Fibroblast of lung (primary cell): Measurements from ENCODE around the gene PRPSAP2. TPM values are rescaled to one million over a fixed set of nuclear protein-coding genes. Genes with fewer than 3 reads are reported as not detected.

Source experiments
- DNase-seq, 2 donors: peaks; one replicate each; pipeline versions ENCODE4 v3.0.0 to v3.0.0-alpha.2; 2010; ENCODE audit warnings: low read depth in 2 of 2
- H2AFZ ChIP-seq: 2 replicates; pipeline ENCODE4 v1.5.1; 2012; ENCODE audit warnings: low read length, control low read depth, inconsistent platforms
- H3K27ac ChIP-seq: 2 replicates; pipeline ENCODE4 v1.5.1; 2011; ENCODE audit warnings: low read length, control low read depth; ENCODE audit not compliant: insufficient read depth
- H3K27me3 ChIP-seq: 2 replicates; pipeline ENCODE4 v1.5.1; 2011; ENCODE audit warnings: mild to moderate bottlenecking, low read length; ENCODE audit not compliant: control insufficient read depth, insufficient read depth
- H3K36me3 ChIP-seq: 2 replicates; pipeline ENCODE4 v1.5.1; 2011; ENCODE audit warnings: low read length; ENCODE audit not compliant: control insufficient read depth, insufficient read depth
- H3K4me1 ChIP-seq: 2 replicates; pipeline ENCODE4 v1.5.1; 2011; ENCODE audit warnings: low read length; ENCODE audit not compliant: control insufficient read depth, insufficient read depth; ENCODE audit errors: extremely low read depth
- H3K4me2 ChIP-seq: 2 replicates; pipeline ENCODE4 v1.5.1; 2011; ENCODE audit warnings: low read length, control low read depth; ENCODE audit not compliant: insufficient read depth; ENCODE audit errors: extremely low read depth
- H3K4me3 ChIP-seq, 4 experiments: fragments of 200-600 bp in 1 of 4; sonication (generic) in 1 of 4; replicated peaks in 1 of 4; 2 replicates each; pipeline ENCODE4 v1.5.1; 2011 to 2016; ENCODE audit warnings: low read length in 4 of 4, low read depth in 3 of 4, mild to moderate bottlenecking in 3 of 4, control low read depth in 2 of 4, inconsistent platforms in 1 of 4, mixed read lengths in 1 of 4; ENCODE audit not compliant: insufficient read depth in 1 of 4; ENCODE audit errors: control extremely low read depth in 1 of 4
- H3K79me2 ChIP-seq: 2 replicates; pipeline ENCODE4 v1.5.1; 2012; ENCODE audit warnings: mild to moderate bottlenecking, low read length, inconsistent platforms; ENCODE audit not compliant: control insufficient read depth, insufficient read depth
- H3K9ac ChIP-seq: 2 replicates; pipeline ENCODE4 v1.5.1; 2011; ENCODE audit warnings: mild to moderate bottlenecking, low read length, control low read depth; ENCODE audit not compliant: insufficient read depth
- H3K9me3 ChIP-seq: 2 replicates; pipeline ENCODE4 v1.5.1; 2012; ENCODE audit warnings: low read depth, low read length; ENCODE audit not compliant: control insufficient read depth, insufficient read depth
- H4K20me1 ChIP-seq: 2 replicates; pipeline ENCODE4 v1.5.1; 2011; ENCODE audit warnings: low read length; ENCODE audit not compliant: control insufficient read depth, insufficient read depth; ENCODE audit errors: extremely low read depth
- EZH2 ChIP-seq: IDR thresholded peaks from 2 replicates; pipeline ENCODE4 v1.5.1; 2012; ENCODE audit warnings: low read length, control low read depth, mild to moderate bottlenecking; ENCODE audit errors: missing control alignments
- polyA plus RNA-seq, 2 donors: library from polyadenylated mRNA; depleted of rRNA in 1 of 2; stranded (reverse) in 1 of 2; unstranded in 1 of 2; fragments of >200 nt; gene quantifications; 2 replicates each; pipeline ENCODE4 v1.2.1, GENCODE V29; 2011 to 2012; ENCODE audit warnings: missing spikeins in 1 of 2
- total RNA-seq: library from RNA; depleted of rRNA; stranded (reverse); fragments of >200 nt; gene quantifications from 2 replicates; pipeline ENCODE4 v1.2.1, GENCODE V29; 2014
- TF ChIP-seq, protein P1 (sequence below), 2 donors: IDR thresholded peaks in 1 of 2; conservative IDR thresholded peaks in 1 of 2; 1 replicate in 1 of 2; 2 replicates in 1 of 2; pipeline ENCODE4 v1.5.1; 2011 to 2012; ENCODE audit warnings: low read length in 2 of 2, control low read depth in 1 of 2, inconsistent platforms in 1 of 2, low read depth in 1 of 2, mild to moderate bottlenecking in 1 of 2

Gene PRPSAP2
- total and polyA plus RNA-seq, 2 donors (not counting 1 experiment from before 2014, with no cell fraction given): 23.1 to 47.4 TPM

DNA sequence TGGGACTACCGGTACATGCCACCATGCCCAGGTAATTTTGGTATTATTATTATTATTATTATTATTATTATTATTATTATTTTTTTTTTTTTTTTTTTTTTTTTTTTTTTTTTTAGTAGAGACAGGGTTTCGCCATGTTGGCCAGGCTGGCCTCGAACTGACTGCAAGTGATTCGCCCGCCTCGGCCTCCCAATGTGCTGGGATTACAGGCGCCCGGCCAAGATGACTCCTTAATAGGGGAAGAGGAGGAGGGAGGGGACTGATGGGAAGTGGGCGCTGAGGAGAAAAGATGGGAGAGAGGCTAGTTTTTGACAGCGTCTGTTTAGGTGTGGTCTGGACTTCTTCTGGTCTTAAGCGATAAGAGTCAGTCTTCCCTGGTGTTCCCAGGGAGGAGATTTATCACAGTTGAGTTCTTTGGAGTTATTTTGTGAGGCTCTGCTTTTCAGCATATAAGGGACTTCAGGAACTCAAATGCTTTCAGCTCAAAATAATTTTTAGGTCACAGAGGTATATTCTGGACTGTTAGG lies 59.6 kb downstream of the PRPSAP2 start:
- no peaks in the 10 kb centered on the region for H4K20me1 ChIP-seq
- H2AFZ ChIP-seq: no peak overlapping the region
- no peak overlapping the region for H3K4me2 ChIP-seq
- no peaks in the 10 kb centered on the region for H3K9me3 ChIP-seq
- no peaks in the 10 kb centered on the region for H3K79me2 ChIP-seq
- no peak for DNase-seq
- no peaks in the 10 kb centered on the region for H3K4me1 ChIP-seq
- H3K9ac ChIP-seq: no peak overlapping the region
- H3K4me3 ChIP-seq: no peak overlapping the region
- H3K36me3 ChIP-seq: peaks cover 4% of the 10 kb centered on the region
- no peak overlapping the region for H3K27ac ChIP-seq
- no peaks in the 10 kb centered on the region for H3K27me3 ChIP-seq
- TF ChIP-seq, protein P1, sequence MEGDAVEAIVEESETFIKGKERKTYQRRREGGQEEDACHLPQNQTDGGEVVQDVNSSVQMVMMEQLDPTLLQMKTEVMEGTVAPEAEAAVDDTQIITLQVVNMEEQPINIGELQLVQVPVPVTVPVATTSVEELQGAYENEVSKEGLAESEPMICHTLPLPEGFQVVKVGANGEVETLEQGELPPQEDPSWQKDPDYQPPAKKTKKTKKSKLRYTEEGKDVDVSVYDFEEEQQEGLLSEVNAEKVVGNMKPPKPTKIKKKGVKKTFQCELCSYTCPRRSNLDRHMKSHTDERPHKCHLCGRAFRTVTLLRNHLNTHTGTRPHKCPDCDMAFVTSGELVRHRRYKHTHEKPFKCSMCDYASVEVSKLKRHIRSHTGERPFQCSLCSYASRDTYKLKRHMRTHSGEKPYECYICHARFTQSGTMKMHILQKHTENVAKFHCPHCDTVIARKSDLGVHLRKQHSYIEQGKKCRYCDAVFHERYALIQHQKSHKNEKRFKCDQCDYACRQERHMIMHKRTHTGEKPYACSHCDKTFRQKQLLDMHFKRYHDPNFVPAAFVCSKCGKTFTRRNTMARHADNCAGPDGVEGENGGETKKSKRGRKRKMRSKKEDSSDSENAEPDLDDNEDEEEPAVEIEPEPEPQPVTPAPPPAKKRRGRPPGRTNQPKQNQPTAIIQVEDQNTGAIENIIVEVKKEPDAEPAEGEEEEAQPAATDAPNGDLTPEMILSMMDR (conservative IDR thresholded peaks at IDR 0.05 in 1 of 2, IDR thresholded peaks at IDR 0.05 in 1 of 2; ENCODE audit: low read depth in 1 of 2, low read length in 2 of 2): no peak
- TF ChIP-seq EZH2: no peak

GRCh38 chr17:18919963-18920362 lies 62.0 kb downstream of the PRPSAP2 start:
- DNase-seq: no peak
- H4K20me1 ChIP-seq: no peaks in the 10 kb centered on the region
- H3K27ac ChIP-seq: no peak overlapping the region
- H2AFZ ChIP-seq: no peak overlapping the region
- no peaks in the 10 kb centered on the region for H3K4me1 ChIP-seq
- H3K79me2 ChIP-seq: no peaks in the 10 kb centered on the region
- TF ChIP-seq EZH2: no peak
- TF ChIP-seq, protein P1 (conservative IDR thresholded peaks at IDR 0.05 in 1 of 2, IDR thresholded peaks at IDR 0.05 in 1 of 2; ENCODE audit: low read depth in 1 of 2, low read length in 2 of 2): no peak
- no peaks in the 10 kb centered on the region for H3K9me3 ChIP-seq
- H3K4me3 ChIP-seq: no peak overlapping the region
- H3K36me3 ChIP-seq: peaks cover 4% of the 10 kb centered on the region
- H3K9ac ChIP-seq: no peak overlapping the region
- H3K4me2 ChIP-seq: no peak overlapping the region
- H3K27me3 ChIP-seq: no peaks in the 10 kb centered on the region

GRCh38 chr17:18920911-18921441 lies 63.0 kb downstream of the PRPSAP2 start:
- Histone ChIP-seq H3K27me3 (no peaks in the 10 kb centered on the region), H3K4me3 (no peak overlapping the region), H4K20me1 (no peaks in the 10 kb centered on the region), H3K9ac (no peak overlapping the region), H3K36me3 (peaks cover 4% of the 10 kb centered on the region), H3K79me2 (no peaks in the 10 kb centered on the region), H2AFZ (no peak overlapping the region), H3K4me1 (no peaks in the 10 kb centered on the region), H3K9me3 (no peaks in the 10 kb centered on the region), H3K27ac (no peak overlapping the region), H3K4me2 (no peak overlapping the region)
- TF ChIP-seq, protein P1 (conservative IDR thresholded peaks at IDR 0.05 in 1 of 2, IDR thresholded peaks at IDR 0.05 in 1 of 2; ENCODE audit: low read depth in 1 of 2, low read length in 2 of 2): no peak
- no peak for TF ChIP-seq EZH2
- DNase-seq: peak in 1 of 2 donors; percentile 58
